ENCODE data around the gene TRPC4AP.

The TRPC4AP gene

DNA sequence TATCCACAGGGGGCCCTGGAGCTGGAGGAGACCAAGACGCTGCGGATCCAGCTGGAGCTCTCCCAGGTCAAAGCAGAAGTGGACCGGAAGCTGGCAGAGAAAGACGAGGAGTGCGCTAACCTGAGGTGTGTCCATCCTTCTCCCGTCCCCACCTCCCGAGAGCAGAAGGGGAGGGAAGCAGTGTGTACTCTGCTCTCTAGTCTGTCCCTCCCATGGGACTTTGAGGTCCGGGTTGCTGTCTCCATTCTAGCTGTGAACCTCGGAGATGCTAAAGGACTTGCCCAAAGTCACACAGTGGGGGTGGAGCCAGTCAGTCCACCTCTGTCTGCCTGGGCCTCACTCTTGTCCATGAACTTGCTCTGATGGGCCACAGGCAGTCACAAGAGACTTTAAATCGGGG, 92.8 kb downstream of the TRPC4AP start:
- no peak for DNase-seq

DNA sequence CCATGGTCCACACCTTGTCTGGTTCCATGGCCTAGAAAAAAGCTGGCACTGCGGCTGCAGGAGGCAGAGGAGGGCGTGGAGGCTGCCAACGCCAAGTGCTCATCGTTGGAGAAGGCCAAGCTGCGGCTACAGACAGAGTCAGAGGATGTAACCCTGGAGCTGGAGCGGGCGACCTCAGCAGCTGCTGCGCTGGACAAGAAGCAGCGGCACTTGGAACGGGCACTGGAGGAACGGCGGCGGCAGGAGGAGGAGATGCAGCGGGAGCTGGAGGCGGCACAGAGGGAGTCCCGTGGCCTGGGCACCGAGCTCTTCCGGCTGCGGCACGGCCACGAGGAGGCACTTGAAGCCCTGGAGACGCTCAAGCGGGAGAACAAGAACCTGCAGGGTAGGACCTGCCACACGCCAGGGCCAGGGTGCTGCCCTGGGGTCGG, 93.6 kb downstream of the TRPC4AP start:
- DNase-seq = no peak

DNA sequence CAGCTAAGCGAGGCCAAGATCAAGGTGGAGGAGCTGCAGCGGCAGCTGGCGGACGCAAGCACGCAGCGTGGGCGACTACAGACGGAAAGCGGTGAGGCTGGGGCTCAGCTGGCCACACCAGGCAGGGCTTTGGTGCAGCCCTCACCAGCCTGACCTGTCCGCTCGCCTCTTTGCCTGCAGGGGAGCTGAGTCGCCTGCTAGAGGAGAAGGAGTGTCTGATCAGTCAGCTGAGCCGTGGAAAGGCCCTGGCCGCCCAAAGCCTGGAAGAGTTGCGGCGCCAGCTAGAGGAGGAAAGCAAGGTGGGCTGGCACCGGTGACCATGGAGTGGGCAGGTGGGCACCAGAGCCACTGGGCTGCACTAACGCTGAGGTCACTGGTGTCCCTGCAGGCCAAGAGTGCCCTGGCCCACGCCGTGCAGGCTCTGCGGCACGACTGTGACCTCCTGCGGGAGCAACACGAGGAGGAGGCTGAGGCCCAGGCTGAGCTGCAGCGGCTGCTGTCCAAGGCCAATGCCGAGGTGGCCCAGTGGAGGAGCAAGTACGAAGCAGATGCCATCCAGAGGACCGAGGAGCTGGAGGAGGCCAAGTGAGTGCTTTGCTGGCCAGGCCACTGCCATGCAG, 94.2 kb downstream of the TRPC4AP start:
- DNase-seq = no peak

DNA sequence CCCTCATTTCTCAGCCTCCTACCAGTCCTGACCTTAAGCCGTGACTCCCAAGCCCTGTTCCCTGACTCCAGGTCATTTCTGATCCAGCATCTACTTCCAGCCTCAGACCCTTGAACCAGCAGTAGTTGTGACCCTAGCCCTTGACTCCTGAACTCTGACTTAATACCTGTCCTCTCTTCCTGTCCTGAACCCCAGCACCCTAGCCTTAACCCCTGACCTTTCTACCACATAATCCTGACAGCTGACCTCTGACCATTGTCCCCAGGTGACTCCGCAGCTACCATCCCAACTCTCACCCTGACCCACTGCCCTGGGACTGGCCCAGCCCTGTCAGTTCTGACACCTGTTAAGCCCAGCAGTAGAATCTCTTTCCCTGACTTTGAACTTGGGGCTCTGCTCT, 94.8 kb downstream of the TRPC4AP start:
- DNase-seq = no peak

DNA sequence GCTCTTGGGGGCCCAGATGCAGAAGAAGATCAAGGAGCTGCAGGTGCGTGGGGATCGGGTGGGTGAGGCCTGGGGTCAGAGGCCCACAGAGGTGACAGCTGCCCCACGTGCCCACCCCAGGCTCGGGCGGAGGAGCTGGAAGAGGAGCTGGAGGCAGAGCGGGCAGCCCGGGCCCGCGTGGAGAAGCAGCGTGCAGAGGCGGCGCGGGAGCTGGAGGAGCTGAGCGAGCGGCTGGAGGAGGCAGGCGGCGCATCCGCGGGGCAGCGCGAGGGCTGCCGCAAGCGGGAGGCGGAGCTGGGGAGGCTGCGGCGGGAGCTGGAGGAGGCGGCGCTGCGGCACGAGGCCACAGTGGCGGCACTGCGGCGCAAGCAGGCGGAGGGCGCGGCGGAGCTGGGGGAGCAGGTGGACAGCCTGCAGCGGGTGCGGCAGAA, 95.5 kb downstream of the TRPC4AP start:
- DNase-seq = no peak

DNA sequence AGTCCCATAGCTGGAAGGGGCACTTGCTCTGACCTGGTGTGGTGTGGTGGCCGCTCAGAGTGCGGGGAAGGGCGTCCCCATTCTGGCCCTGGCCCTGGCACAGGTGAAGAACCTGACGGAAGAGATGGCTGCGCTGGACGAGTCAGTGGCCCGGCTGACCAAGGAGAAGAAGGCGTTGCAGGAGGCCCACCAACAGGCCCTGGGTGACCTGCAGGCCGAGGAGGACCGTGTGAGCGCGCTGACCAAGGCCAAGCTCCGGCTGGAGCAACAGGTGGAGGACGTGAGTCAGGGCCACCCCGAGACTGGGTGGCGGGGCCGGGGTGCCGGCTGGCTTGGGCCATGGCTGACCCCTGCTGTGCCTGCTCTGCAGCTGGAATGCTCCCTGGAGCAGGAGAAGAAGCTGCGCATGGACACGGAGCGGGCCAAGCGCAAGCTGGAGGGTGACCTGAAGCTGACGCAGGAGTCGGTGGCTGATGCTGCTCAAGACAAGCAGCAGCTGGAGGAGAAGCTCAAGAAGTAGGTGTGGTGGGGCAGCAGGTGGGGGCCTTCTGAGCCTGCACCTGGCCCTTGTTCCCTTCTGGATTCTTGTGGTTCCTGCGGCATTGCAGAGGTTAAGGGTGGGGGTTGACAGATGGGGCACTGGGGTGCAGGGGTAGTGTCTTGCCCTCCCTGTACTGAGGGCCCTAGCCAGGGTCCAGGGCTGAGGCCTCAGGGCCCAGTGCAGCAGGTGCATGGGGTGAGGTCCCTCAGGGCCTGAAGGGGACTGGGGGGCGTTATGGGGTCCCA, 96.2 kb downstream of the TRPC4AP start:
- DNase-seq = no peak

DNA sequence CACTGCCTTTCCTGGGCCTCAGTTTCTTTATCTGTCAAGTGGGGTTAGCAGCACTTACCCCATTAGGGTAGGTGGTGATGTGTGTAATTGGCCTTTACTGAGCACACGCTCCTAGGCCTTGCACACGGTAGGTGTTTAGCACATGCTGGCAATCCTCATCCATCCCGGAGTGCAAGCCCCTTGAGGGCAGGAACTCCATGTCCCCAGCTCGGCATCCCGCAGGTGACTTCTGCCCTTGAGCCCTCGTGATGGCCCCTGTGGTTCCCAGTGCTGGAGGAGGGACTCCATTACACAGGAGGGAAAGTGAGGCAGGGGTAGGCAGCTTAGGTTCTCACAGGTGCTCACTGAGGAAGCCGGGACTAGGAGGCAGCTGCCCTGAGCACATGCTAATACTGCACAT, 96.9 kb downstream of the TRPC4AP start:
- no peak for DNase-seq

DNA sequence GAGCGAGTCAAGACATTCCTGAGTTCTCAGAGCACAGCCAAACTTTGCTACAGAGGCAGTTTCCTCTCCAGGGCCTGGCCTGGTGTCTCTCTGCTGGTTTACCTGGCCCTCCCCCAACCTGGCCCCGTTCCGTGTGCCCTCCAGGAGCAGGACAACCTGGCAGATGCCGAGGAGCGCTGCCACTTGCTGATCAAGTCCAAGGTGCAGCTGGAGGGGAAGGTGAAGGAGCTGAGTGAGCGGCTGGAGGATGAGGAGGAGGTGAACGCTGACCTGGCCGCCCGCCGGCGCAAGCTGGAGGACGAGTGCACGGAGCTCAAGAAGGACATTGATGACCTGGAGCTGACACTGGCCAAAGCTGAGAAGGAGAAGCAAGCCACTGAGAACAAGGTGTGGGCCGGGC, 97.4 kb downstream of the TRPC4AP start:
- DNase-seq = no peak

DNA sequence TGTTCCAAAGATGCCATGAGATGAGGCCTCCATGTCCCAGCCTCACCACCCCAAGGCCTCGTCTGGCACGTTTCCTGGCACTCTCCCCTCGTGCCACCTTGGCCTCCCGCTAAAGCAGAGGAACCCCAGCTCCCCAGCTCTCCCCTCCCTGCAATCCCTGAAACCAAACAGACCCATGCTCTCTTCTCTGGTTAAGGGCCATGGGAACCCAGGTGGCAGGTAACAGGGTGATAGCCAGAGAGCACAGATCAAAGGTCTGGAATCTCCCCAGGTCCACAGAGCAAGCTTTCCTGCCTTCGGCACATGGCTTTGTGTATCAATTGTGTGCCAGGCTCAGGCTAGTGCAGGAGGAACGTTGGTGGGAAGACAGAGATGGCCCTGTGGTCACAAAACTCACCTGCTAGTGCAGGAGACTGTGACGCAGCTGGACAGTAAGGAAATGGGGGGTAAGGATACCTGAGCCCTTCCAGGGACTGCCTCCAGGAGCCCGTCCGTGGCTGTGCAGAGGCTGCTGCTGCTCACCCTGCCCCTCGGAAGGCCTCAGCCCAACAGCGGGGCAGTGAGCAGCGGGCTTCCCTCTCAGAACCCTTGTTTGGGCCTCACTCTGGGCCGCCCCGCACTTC, 98.0 kb downstream of the TRPC4AP start:
- no peak for DNase-seq

DNA sequence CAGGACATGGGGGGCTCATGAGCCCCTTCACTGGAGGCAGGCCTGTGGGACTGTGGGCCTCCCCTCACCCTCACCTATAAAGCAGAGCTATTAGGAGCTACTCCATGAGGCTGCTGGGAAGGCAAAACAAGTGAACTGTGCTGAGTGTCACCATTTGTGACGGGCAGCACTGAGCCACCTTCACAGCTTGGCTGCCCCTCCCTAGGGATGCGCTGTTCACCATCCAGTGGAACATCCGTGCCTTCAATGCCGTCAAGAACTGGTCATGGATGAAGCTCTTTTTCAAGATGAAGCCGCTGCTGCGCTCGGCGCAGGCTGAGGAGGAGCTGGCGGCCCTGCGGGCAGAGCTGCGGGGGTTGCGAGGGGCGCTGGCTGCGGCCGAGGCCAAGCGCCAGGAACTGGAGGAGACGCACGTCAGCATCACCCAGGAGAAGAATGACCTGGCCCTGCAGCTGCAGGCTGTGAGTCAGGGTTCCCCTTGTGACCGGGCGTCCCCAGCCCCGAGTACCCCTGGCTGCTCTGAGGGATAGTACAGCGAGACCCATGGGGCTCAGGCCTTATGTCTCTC, 98.6 kb downstream of the TRPC4AP start:
- DNase-seq = no peak

DNA sequence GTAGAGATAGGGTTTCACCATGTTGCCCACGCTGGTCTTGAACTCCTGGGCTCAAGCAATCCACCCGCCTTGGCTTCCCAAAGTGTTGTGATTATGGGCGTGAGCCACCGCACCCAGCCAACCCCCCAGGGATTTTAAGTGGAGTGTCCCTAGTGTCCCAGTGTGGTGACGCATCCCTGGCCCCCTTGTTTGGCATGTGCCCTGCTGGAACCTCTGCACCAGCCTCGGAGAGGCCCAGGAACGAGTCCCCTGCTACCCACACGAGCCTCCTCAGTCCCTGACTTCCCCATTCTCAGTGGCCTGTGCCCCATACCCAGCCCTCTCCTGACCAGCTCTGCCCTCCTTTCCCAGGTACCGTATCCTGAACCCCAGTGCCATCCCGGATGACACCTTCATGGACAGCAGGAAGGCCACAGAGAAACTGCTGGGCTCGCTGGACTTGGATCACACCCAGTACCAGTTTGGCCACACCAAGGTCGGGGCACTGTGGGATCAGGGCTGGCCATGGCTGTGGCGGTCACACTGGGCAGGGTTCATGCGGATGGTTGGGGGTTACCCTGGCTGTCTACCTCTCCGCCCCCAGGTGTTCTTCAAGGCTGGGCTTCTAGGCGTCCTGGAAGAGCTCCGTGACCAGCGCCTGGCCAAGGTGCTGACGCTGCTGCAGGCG, 99.7 kb downstream of the TRPC4AP start:
- DNase-seq = no peak

DNA sequence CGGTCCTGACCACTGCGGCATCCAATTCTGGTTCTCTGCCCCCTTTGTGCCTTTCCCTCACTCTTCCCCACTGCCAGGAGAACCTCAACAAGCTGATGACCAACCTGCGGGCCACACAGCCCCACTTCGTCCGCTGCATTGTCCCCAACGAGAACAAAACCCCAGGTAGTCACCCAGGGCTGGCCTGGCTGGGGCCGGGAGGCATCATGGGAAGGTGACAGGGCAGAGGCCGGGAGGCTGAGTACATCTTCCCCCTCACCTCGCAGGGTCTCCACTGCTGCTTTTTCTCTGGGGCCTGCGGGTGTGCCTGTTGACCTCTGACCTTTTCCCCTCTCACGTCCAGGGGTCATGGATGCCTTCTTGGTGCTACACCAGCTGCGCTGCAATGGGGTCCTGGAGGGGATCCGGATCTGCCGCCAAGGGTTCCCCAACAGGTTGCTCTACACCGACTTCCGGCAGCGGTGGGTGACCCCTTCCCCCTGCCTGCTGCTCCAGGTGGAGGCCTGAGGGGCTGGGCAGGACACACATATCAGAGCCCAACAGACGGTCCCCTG, 101.9 kb downstream of the TRPC4AP start:
- no peak for DNase-seq

DNA sequence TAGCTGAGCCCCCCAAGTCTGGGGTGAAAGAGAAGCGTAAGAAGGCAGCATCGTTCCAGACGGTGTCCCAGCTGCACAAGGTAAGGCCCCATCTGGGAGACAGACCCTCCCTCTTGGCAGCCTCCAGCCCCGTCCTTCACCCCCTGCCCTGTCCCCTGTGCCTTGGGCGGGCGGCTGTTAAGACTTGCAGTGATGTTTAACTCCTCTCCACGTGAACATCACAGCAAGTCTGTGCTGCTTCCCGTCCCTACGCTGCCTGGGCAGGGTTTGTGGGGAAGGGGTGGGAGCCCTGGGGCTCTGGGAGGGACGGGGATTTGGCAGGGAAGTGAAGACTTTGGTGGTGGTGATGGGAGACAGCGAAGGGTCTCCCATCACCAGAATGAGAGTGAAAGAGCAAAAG, 102.4 kb downstream of the TRPC4AP start:
- no peak for DNase-seq

DNA sequence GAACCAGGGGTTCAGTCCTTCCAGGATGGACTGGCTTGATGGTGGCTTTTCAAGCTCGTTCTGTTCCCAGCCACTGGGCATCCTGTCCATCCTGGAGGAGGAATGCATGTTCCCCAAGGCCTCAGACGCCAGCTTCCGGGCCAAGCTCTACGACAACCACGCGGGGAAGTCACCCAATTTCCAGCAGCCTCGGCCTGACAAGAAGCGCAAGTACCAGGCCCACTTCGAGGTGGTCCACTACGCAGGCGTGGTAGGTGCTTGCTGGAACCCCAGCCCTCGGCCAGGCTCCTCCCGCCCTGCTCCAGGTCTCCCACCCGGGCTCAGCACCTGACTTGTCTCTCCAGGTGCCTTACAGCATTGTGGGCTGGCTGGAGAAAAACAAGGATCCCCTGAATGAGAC, 102.9 kb downstream of the TRPC4AP start:
- DNase-seq = no peak

DNA sequence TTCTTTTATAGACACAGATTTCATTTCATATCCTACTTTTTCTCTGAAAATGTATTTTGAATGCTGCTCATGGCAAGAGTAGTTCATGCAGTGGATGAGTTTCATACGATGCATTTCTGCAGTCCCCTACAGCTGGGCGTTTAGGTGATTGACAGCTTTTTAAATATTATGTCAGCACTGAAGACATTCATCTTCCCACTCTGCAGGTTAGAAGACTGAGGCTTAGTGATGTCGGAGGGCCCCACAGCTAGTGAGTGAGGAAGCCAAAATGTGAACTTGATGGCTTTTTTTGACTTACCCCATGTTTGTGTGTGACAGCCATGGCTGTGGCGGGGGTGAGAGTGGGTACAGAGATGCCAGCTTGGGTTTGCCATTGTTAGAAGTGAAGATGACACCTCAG, 103.5 kb downstream of the TRPC4AP start:
- DNase-seq = no peak

DNA sequence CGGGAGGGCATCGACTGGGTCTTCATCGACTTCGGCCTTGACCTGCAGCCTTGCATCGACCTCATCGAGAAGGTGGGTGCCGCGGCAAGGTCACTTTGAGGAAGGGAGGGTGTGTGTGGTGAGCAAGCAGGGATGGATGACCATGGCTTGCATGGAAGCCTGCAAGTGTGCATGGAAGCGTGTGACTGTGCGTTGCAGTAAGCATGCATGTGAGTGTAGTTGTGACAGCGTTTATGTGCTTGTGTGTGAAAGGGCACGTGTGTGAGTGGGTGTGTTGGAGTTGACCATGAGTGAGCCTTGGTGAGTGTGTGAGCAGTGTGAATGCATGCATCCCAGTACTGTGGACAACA, 104.4 kb downstream of the TRPC4AP start:
- DNase-seq = peak; percentile 19

DNA sequence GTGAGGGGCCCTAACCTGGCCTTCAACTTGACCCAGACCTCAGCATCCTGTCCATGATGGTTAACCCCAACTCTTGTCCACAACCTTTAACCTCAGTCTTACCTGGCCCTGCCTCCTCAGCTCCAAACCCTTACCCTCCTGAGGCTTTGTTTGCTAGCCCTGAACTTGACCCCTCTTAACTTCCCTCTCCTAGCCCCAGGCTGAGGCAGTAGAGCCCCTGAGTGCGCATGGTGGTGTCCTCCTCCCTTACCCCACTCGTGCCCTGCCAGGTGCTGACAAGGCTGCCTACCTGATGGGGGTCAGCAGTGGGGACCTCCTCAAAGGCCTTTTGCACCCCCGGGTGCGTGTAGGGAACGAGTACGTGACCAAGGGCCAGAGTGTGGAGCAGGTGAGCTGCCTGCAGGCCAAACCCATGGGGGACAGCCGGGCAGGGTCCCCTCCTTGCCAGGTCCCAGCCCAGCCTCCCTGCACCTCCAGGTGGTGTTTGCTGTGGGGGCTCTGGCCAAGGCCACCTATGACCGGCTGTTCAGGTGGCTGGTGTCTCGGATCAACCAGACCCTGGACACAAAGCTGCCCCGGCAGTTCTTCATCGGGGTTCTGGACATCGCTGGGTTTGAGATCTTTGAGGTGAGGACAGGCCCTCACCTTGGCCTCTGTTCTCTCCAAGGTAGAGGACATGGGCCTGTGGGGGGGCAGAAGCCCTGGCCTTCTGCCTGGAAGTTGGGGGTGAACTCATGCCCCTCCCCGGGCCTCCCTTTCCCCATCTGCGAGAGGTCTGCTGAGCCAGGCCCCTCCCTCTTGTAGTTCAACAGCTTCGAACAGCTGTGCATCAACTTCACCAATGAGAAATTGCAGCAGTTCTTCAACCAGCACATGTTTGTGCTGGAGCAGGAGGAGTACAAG, 105.1 kb downstream of the TRPC4AP start:
- no peak for DNase-seq

DNA sequence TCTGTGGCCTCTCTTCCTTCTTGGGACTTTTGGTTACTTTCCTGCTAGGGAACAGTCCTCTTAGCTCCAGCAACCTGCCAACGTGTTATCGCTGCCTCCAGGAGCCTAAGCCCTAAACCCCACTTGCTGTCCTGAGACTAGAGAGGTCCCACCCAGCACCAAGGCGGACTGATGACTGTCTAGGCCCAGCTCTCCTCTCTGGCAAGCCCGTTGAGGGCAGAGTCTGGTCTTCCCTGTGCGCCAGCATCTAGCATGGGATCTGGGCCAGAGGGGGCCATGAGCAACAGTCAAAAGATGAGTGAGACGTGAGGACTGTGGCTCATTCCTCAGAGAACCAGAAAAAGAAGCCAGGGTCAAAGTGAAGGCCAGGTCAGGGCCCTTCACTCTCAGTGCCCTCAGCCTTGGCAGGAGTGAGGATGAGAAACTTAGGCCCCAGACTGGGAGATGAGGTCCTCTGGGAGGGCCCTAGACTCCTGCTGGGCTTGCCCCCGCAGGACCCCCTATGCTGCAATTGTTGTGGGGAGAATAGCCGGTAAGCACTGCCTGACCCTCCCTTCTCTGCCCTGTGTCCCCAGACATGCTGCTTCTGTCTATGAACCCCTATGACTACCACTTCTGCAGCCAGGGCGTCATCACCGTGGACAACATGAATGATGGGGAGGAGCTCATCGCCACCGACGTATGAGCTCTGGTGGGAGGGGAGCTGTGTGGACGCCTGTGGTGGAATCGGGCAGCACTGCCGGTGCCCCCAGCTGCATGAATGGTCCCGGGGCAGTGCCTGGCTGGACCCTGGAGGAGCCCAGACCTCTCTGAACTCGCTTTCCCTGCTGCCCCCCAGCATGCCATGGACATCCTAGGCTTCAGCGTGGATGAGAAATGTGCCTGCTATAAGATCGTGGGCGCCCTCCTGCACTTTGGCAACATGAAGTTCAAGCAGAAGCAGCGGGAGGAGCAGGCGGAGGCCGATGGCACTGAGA, 106.0 kb downstream of the TRPC4AP start:
- DNase-seq = no peak

DNA sequence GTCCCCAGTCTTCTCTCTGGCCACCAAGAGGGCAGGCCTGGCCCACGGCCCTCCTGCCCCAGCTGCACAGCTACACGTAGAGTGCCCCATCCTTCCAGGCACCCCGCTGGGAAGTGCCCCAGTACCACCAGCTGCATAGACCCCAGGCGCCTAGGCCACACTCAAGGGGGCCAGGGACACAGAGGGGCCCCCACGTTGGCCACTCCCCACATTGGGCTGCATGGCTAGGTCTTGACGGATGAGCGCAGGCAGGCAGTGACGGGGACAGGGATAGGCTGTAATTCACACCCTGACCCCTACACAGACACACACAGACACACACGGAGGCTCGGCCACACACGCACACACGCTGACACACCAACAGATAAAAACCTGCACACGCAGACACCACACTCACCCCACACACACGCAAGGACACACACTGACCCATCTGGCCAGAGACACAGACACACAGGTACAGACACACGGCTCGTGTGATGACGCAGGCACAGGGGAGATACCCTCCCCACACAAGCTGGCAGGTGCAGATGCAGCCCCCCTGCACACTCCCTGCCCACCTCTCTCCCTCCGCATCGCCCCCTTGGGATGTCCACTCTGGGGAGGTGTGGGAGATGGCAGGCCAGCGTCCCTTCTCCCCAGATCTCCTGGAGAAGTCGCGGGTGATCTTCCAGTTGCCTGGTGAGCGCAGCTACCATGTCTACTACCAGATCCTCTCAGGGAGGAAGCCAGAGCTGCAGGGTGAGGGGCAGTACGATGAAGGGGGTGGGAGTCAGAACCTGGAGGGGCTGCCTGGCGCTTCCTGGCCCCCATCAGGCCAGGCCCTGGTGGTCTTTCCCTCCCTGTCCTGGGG, 106.9 kb downstream of the TRPC4AP start:
- no peak for DNase-seq

DNA sequence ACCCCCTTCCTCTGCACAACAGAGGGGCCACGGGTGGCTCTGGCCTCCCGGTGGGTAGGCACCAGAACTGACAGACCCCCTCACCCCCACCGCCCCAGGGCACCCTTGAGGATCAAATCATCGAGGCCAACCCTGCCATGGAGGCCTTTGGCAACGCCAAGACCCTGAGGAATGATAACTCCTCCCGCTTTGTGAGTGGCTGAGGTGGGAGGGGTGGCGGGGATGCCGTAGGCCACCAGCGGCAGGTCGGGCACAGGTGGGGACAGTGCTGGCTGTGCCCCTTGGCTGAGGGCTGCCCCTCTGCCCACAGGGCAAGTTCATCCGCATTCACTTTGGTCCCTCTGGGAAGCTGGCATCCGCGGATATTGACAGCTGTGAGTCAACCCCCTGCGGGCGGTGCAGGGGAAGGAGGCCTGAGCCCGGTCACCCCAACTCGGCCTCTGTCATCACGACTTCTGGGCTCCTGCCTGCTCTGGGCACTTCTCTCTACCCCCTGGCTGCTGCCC, 107.8 kb downstream of the TRPC4AP start:
- no peak for DNase-seq
